Ishikawa (cell line): ENCODE data around the gene INTS2.

Experiments used
- CEBPB ChIP-seq: IDR thresholded peaks from 2 replicates; pipeline ENCODE4 v1.6.1; 2012
- CREB1 ChIP-seq: IDR thresholded peaks from 2 replicates; pipeline ENCODE4 v1.6.1; 2012; ENCODE audit warnings: low read depth
- EGR1 ChIP-seq: IDR thresholded peaks from 2 replicates; pipeline ENCODE4 v1.6.1; 2012
- EP300 ChIP-seq: IDR thresholded peaks from 2 replicates; pipeline ENCODE4 v1.6.1; 2012; ENCODE audit warnings: borderline replicate concordance
- FOXM1 ChIP-seq: IDR thresholded peaks from 2 replicates; pipeline ENCODE4 v1.6.1; 2012; ENCODE audit warnings: low read depth, borderline replicate concordance
- NFIC ChIP-seq: IDR thresholded peaks from 2 replicates; pipeline ENCODE4 v1.6.1; 2012
- RAD21 ChIP-seq: IDR thresholded peaks from 2 replicates; pipeline ENCODE4 v1.6.1; 2012; ENCODE audit warnings: low read depth
- TAF1 ChIP-seq: IDR thresholded peaks from 2 replicates; pipeline ENCODE4 v1.6.1; 2012; ENCODE audit warnings: low read depth, mild to moderate bottlenecking
- TEAD4 ChIP-seq: IDR thresholded peaks from 2 replicates; pipeline ENCODE4 v1.6.1; 2012
- USF1 ChIP-seq: IDR thresholded peaks from 2 replicates; pipeline ENCODE4 v1.6.1; 2012
- YY1 ChIP-seq: IDR thresholded peaks from 2 replicates; pipeline ENCODE4 v1.6.1; 2012; ENCODE audit warnings: low read depth
- ZBTB7A ChIP-seq: IDR thresholded peaks from 2 replicates; pipeline ENCODE4 v1.6.1; 2012; ENCODE audit warnings: low read depth
- TF ChIP-seq, protein P1 (sequence below): IDR thresholded peaks from 2 replicates; pipeline ENCODE4 v1.6.1; 2012; ENCODE audit warnings: low read depth, mild to moderate bottlenecking
- TF ChIP-seq, protein P2 (sequence below): IDR thresholded peaks from 2 replicates; pipeline ENCODE4 v1.6.1; 2012

DNA sequence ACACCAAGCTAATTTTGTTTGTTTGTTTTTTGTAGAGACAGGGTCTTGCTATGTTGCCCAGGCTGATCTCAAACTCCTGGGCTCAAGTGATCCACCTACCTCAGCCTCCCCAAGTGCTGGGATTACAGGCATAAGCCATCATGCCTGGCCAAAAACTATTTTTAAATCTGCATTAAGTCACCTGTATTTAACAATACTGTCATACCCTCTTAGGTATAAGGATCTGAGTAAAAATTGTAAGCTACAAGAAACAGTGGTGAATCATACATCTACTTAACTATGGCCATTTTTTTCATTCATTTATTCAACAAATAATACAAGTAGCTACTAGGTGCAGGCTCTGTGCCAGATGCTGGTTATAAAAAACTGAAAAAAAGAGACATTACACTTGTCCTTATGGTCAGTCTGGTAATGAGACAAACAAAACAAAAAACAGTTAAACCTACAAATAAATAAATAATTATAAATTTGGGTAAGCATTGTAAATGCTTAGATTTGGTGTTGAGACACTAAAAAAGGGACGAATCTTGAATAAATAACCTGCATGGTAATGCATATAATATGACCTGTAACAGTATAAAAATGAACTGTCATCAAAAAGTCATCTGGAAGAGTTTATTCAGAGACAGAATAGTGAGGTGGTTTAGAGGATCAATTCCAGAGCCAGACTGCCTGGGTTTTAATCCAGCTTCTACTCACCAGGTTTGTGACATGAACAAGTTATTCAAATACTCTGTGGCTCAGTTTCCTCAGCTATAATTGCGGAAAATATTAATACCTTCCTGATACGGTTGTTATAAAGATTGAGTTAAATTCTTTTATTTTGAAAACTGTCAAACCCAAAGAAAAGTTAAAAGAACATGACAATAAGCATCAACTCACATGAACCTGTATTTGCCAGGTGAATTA lies 91.3 kb downstream of the INTS2 start:
- TF ChIP-seq, protein P1, sequence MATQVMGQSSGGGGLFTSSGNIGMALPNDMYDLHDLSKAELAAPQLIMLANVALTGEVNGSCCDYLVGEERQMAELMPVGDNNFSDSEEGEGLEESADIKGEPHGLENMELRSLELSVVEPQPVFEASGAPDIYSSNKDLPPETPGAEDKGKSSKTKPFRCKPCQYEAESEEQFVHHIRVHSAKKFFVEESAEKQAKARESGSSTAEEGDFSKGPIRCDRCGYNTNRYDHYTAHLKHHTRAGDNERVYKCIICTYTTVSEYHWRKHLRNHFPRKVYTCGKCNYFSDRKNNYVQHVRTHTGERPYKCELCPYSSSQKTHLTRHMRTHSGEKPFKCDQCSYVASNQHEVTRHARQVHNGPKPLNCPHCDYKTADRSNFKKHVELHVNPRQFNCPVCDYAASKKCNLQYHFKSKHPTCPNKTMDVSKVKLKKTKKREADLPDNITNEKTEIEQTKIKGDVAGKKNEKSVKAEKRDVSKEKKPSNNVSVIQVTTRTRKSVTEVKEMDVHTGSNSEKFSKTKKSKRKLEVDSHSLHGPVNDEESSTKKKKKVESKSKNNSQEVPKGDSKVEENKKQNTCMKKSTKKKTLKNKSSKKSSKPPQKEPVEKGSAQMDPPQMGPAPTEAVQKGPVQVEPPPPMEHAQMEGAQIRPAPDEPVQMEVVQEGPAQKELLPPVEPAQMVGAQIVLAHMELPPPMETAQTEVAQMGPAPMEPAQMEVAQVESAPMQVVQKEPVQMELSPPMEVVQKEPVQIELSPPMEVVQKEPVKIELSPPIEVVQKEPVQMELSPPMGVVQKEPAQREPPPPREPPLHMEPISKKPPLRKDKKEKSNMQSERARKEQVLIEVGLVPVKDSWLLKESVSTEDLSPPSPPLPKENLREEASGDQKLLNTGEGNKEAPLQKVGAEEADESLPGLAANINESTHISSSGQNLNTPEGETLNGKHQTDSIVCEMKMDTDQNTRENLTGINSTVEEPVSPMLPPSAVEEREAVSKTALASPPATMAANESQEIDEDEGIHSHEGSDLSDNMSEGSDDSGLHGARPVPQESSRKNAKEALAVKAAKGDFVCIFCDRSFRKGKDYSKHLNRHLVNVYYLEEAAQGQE: no peak
- TF ChIP-seq, protein P2, sequence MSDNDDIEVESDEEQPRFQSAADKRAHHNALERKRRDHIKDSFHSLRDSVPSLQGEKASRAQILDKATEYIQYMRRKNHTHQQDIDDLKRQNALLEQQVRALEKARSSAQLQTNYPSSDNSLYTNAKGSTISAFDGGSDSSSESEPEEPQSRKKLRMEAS: no peak
- no peak for TF ChIP-seq ZBTB7A
- no peak for TF ChIP-seq RAD21
- TF ChIP-seq EP300: no peak
- TF ChIP-seq TEAD4: no peak
- no peak for TF ChIP-seq CREB1
- TF ChIP-seq TAF1: no peak
- no peak for TF ChIP-seq NFIC
- no peak for TF ChIP-seq CEBPB
- TF ChIP-seq YY1: no peak
- TF ChIP-seq FOXM1: no peak
- TF ChIP-seq USF1: no peak
- TF ChIP-seq EGR1: no peak
